Measurements from ENCODE around the gene TMEM244. TPM values are rescaled to one million over a fixed set of nuclear protein-coding genes. Genes with fewer than 3 reads are reported as not detected.

TMEM244 gene
- total and polyA plus RNA-seq, 9 of the 15 experiments (the other 6 are each of a cell fraction or from before 2014, with no cell fraction given): not detected

- TF ChIP-seq ZNF699 (CRISPR knock-in tag; IDR thresholded peaks at IDR 0.05; ENCODE audit: insufficient replicate concordance) (no peak), SRSF7 (optimal IDR thresholded peaks at IDR 0.05; ENCODE audit: low read depth, low read length) (no peak), HNRNPH1 (optimal IDR thresholded peaks at IDR 0.05; ENCODE audit: low read depth, low read length) (no peak), BMI1 (IDR thresholded peaks at IDR 0.05; ENCODE audit: low read length) (no peak), FOXA3 (CRISPR knock-in tag; conservative IDR thresholded peaks at IDR 0.05 in 1 of 2, IDR thresholded peaks at IDR 0.05 in 1 of 2) (no peak), ZBTB7A (IDR thresholded peaks at IDR 0.05; ENCODE audit: borderline replicate concordance, control insufficient read depth, low read depth, low read length) (peak; percentile 64; the same call in 1 of the 2 replicates), ETV5 (CRISPR knock-in tag; IDR thresholded peaks at IDR 0.05; ENCODE audit: low read depth) (peak; percentile 92), HMGN3 (IDR thresholded peaks at IDR 0.05; ENCODE audit: borderline replicate concordance, extremely low read depth, insufficient read length, low read depth, low read length) (peak; percentile 82), SRSF9 (IDR thresholded peaks at IDR 0.05; ENCODE audit: borderline replicate concordance, low read depth, low read length) (no peak), RHOXF2B (CRISPR knock-in tag; conservative IDR thresholded peaks at IDR 0.05) (no peak), NELFE (IDR thresholded peaks at IDR 0.05; ENCODE audit: insufficient read depth, insufficient read length) (no peak), TGIF2 (CRISPR knock-in tag; IDR thresholded peaks at IDR 0.05) (no peak), PREB (CRISPR knock-in tag; IDR thresholded peaks at IDR 0.05) (no peak), MXI1 (IDR thresholded peaks at IDR 0.05; ENCODE audit: low read depth, low read length) (no peak)
- TF ChIP-seq, protein P1, sequence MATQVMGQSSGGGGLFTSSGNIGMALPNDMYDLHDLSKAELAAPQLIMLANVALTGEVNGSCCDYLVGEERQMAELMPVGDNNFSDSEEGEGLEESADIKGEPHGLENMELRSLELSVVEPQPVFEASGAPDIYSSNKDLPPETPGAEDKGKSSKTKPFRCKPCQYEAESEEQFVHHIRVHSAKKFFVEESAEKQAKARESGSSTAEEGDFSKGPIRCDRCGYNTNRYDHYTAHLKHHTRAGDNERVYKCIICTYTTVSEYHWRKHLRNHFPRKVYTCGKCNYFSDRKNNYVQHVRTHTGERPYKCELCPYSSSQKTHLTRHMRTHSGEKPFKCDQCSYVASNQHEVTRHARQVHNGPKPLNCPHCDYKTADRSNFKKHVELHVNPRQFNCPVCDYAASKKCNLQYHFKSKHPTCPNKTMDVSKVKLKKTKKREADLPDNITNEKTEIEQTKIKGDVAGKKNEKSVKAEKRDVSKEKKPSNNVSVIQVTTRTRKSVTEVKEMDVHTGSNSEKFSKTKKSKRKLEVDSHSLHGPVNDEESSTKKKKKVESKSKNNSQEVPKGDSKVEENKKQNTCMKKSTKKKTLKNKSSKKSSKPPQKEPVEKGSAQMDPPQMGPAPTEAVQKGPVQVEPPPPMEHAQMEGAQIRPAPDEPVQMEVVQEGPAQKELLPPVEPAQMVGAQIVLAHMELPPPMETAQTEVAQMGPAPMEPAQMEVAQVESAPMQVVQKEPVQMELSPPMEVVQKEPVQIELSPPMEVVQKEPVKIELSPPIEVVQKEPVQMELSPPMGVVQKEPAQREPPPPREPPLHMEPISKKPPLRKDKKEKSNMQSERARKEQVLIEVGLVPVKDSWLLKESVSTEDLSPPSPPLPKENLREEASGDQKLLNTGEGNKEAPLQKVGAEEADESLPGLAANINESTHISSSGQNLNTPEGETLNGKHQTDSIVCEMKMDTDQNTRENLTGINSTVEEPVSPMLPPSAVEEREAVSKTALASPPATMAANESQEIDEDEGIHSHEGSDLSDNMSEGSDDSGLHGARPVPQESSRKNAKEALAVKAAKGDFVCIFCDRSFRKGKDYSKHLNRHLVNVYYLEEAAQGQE (IDR thresholded peaks at IDR 0.05; ENCODE audit: borderline replicate concordance): no peak
- TF ChIP-seq, protein P1 (CRISPR knock-in tag; IDR thresholded peaks at IDR 0.05; ENCODE audit: low read depth): no peak
- TF ChIP-seq, protein P2, sequence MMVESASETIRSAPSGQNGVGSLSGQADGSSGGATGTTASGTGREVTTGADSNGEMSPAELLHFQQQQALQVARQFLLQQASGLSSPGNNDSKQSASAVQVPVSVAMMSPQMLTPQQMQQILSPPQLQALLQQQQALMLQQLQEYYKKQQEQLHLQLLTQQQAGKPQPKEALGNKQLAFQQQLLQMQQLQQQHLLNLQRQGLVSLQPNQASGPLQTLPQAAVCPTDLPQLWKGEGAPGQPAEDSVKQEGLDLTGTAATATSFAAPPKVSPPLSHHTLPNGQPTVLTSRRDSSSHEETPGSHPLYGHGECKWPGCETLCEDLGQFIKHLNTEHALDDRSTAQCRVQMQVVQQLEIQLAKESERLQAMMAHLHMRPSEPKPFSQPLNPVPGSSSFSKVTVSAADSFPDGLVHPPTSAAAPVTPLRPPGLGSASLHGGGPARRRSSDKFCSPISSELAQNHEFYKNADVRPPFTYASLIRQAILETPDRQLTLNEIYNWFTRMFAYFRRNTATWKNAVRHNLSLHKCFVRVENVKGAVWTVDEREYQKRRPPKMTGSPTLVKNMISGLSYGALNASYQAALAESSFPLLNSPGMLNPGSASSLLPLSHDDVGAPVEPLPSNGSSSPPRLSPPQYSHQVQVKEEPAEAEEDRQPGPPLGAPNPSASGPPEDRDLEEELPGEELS (CRISPR knock-in tag; IDR thresholded peaks at IDR 0.05; ENCODE audit: borderline replicate concordance): no peak
Observed at GRCh38 chr6:129852257-129852858, 8.8 kb downstream of the TMEM244 start (continued).

Data from K562 (cell line).